Measurements from ENCODE around the gene SEC22A. TPM values are rescaled to one million over a fixed set of nuclear protein-coding genes. Genes with fewer than 3 reads are reported as not detected.

Gene SEC22A
- total RNA-seq, 1 donor from 2014 or later: 18.0 TPM

Other genes starting within 250 kb of the SEC22A start
- not detected in 2 replicates for gene SEMA5B, start 174.2 kb upstream of the SEC22A start, total RNA-seq
- gene PDIA5, start 134.9 kb upstream of the SEC22A start, total RNA-seq: 19.3 and 24.0 TPM in 2 replicates
- not detected in 2 replicates for gene ADCY5, start 247.1 kb downstream of the SEC22A start, total RNA-seq